ENCODE measurements around the gene MAP4K2. TPM values are rescaled to one million over a fixed set of nuclear protein-coding genes. Genes with fewer than 3 reads are reported as not detected.
A peak's percentile ranks its signal among the peaks of the same experiment; 100 is the strongest.

The MAP4K2 gene
- total RNA-seq, 1 donor from 2014 or later = 7.5 TPM

DNA sequence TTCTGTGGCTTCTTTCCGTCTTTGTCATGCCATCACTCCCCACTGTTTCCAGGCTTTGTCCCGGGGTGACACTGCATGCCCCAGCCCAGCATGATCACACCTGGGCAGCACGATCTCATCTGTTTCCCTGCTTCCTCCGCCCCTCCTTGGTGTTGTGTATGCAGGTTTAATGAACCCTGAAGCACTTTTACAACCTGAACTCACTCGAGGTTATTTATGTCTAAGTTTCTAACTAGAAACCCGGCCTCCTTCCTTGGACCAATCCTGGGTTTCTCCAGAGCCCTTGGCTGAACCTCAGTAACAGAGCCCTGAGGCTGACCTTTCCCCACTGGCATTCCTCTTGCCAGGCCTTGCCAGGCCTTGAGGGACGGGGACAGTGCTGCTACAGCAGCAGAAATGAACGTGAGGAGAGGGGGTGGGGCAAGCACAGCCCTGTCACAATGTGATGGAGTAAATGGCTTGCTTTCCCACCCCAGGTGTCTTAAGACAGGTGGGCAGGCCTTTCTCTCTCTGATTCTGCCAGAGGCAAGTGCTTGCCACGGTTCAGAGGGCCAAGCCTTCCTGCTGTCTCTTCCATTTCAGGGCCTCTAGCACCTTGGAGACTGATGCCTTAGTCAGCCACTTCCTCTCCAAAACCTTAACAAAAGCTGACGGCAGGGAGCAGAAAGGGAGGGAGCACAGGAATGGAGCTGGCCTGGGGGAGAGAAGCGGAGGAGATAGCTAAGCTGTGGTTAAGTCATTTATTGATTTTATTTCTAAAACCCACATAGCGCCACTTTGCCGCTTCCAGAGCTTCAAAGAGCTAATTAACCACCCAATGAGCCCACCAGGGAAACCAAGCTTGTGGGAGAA, 40.1 kb downstream of the MAP4K2 start:
- TF ChIP-seq CTCF (IDR thresholded peaks at IDR 0.05; ENCODE audit: borderline replicate concordance) = no peak
- Histone ChIP-seq H3K4me1 (peaks cover 88% of the 10 kb centered on the region), H3K9me3 (replicated peaks) (no peaks in the 10 kb centered on the region), H3K27ac (replicated peaks) (peak overlapping the region; percentile 89), H3K4me3 (no peak overlapping the region), H3K36me3 (peaks cover 51% of the 10 kb centered on the region), H3K27me3 (ENCODE audit: low read depth) (no peaks in the 10 kb centered on the region)
- no peak for DNase-seq
- intact Hi-C loops (cut with micrococcal nuclease) = no loop called here

DNA sequence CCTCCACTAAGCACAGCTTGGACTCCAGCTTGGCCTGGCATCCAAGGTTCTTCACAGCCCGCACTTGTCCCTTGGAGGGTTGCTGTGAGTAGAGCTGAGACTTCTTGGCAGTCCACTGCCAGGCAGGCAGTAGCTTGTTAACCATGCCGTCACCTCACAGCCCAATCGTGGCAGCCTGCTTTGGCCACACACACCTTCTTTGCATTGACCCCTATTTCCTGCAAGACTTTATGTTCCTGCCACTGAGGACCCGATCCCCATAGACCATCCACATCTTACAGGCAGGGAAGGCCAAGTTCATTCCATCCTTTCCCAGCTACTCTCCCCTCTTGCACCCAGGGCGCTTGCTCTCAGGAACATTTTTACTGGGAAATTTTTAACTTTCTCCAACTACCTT, 40.7 kb downstream of the MAP4K2 start:
- Histone ChIP-seq H3K4me3 (no peak overlapping the region), H3K27ac (replicated peaks) (peak overlapping the region; percentile 89), H3K9me3 (replicated peaks) (no peaks in the 10 kb centered on the region), H3K36me3 (peaks cover 46% of the 10 kb centered on the region), H3K27me3 (ENCODE audit: low read depth) (no peaks in the 10 kb centered on the region), H3K4me1 (peaks cover 82% of the 10 kb centered on the region)
- intact Hi-C loops (cut with micrococcal nuclease) = no loop called here
- no peak for DNase-seq
- no peak for TF ChIP-seq CTCF (IDR thresholded peaks at IDR 0.05; ENCODE audit: borderline replicate concordance)

DNA sequence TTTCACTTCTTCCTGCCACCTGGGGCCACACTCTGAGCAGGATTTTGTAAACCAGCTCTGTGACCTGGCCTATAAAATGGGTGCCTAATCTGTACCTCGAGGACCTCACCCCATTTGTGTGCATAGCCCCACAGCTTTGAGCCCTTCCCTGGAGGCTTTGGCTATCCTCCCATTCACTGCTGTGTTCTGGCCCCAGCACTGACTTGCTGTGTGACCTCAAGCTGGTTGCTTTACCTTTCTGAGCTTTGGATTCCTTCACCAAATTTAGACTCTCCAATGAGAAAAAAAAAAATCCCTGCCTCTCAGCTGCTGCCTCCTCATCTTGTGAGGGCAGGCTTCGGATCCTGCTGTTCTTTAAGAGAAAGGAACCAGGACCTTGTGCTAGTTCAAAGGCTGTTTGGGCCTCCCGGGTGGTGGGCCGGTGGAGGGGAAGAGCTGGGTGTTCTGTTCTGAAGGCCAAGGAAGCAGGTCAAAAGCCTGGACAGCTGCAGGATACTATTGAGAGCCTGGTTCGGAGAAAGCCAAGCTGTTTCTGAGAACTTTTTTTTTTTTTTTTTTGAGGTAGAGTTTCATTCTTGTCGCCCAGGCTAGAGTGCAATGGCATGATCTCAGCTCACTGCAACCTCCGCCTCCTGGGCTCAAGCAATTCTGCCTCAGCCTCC, 42.1 kb downstream of the MAP4K2 start:
- TF ChIP-seq CTCF (IDR thresholded peaks at IDR 0.05; ENCODE audit: borderline replicate concordance) = no peak
- H3K27me3 ChIP-seq (ENCODE audit: low read depth) = no peaks in the 10 kb centered on the region
- intact Hi-C loops (cut with micrococcal nuclease) = no loop called here
- DNase-seq = no peak
- H3K9me3 ChIP-seq (replicated peaks) = no peaks in the 10 kb centered on the region
- H3K27ac ChIP-seq (replicated peaks) = peak overlapping the region; percentile 89
- peaks cover 33% of the 10 kb centered on the region for H3K36me3 ChIP-seq
- no peak overlapping the region for H3K4me3 ChIP-seq
- H3K4me1 ChIP-seq = peaks cover 83% of the 10 kb centered on the region

GRCh38 chr11:64759722-64760719, 43.0 kb downstream of the MAP4K2 start, which contains the start of gene PYGM:
Gene PYGM (minus strand): TSS chr11:64759974. CDS start chr11:64759898, 76 bp downstream.
- TF ChIP-seq CTCF (IDR thresholded peaks at IDR 0.05; ENCODE audit: borderline replicate concordance) = no peak
- Histone ChIP-seq H3K9me3 (replicated peaks) (no peaks in the 10 kb centered on the region), H3K27ac (replicated peaks) (peak within 1 kb of the TSS; percentile 89), H3K4me3 (peak within 1 kb of the TSS; percentile 69), H3K4me1 (peaks cover 74% of the 10 kb centered on the region), H3K36me3 (peaks cover 24% of the 10 kb centered on the region), H3K27me3 (ENCODE audit: low read depth) (no peaks in the 10 kb centered on the region)
- DNase-seq = peak; percentile 89
- intact Hi-C loops (cut with micrococcal nuclease) = no loop called here

Data from left ventricle myocardium inferior (tissue), 1 donor.